H9 (cell line): ENCODE measurements around the gene TMEM219. TPM values are rescaled to one million over a fixed set of nuclear protein-coding genes. Genes with fewer than 3 reads are reported as not detected.

Experiments used
- DNase-seq: peaks from one replicate; pipeline ENCODE4 v3.0.0-alpha.2; 2017
- H2AFZ ChIP-seq: one replicate; pipeline ENCODE4 v1.6.1; 2013; ENCODE audit warnings: mild to moderate bottlenecking, low read length, control low read depth, moderate library complexity
- H2AK5ac ChIP-seq: 2 replicates; pipeline ENCODE4 v1.6.1; 2013; ENCODE audit warnings: low read length, control low read depth, mixed read lengths; ENCODE audit not compliant: insufficient read length
- H2BK120ac ChIP-seq: one replicate; pipeline ENCODE4 v1.6.1; 2013; ENCODE audit warnings: low read depth, mild to moderate bottlenecking, low read length, control low read depth, inconsistent platforms; ENCODE audit not compliant: poor library complexity, severe bottlenecking
- H2BK12ac ChIP-seq: 2 replicates; pipeline ENCODE4 v1.6.1; 2013; ENCODE audit warnings: low read length, control low read depth, mixed read lengths, low read depth; ENCODE audit not compliant: insufficient read length
- H2BK15ac ChIP-seq: 2 replicates; pipeline ENCODE4 v1.6.1; 2013; ENCODE audit warnings: low read depth, low read length, control low read depth
- H2BK20ac ChIP-seq: one replicate; pipeline ENCODE4 v1.6.1; 2013; ENCODE audit warnings: low read depth, mild to moderate bottlenecking, low read length, control low read depth, inconsistent platforms; ENCODE audit not compliant: poor library complexity, severe bottlenecking
- H2BK5ac ChIP-seq: 2 replicates; pipeline ENCODE4 v1.6.1; 2013; ENCODE audit warnings: low read length, control low read depth, mixed read lengths; ENCODE audit not compliant: insufficient read length
- H3K14ac ChIP-seq: 2 replicates; pipeline ENCODE4 v1.6.1; 2013; ENCODE audit warnings: low read length, control low read depth; ENCODE audit not compliant: insufficient read depth
- H3K18ac ChIP-seq: 2 replicates; pipeline ENCODE4 v1.6.1; 2013; ENCODE audit warnings: low read depth, mild to moderate bottlenecking, mixed read lengths, low read length, control low read depth; ENCODE audit not compliant: insufficient read length
- H3K23ac ChIP-seq: 2 replicates; pipeline ENCODE4 v1.6.1; 2013; ENCODE audit warnings: low read length, control low read depth, mixed read lengths, low read depth; ENCODE audit not compliant: insufficient read length
- H3K23me2 ChIP-seq: 2 replicates; pipeline ENCODE4 v1.6.1; 2013; ENCODE audit warnings: low read depth, mild to moderate bottlenecking, mixed read lengths, low read length, control low read depth; ENCODE audit not compliant: insufficient read length, poor library complexity, severe bottlenecking
- H3K27ac ChIP-seq: 2 replicates; pipeline ENCODE4 v1.5.1; 2013; ENCODE audit warnings: low read length, control low read depth, mixed read lengths, low read depth; ENCODE audit not compliant: insufficient read length
- H3K27me3 ChIP-seq: 2 replicates; pipeline ENCODE4 v1.6.1; 2013; ENCODE audit warnings: low read length, control low read depth, inconsistent platforms; ENCODE audit not compliant: insufficient read depth
- H3K4ac ChIP-seq: 2 replicates; pipeline ENCODE4 v1.6.1; 2013; ENCODE audit warnings: low read depth, mild to moderate bottlenecking, control low read depth, inconsistent platforms, low read length, moderate library complexity
- H3K4me1 ChIP-seq: 2 replicates; pipeline ENCODE4 v1.6.1; 2013; ENCODE audit warnings: low read length, control low read depth, inconsistent platforms; ENCODE audit not compliant: insufficient read depth
- H3K4me2 ChIP-seq: 2 replicates; pipeline ENCODE4 v1.6.1; 2013; ENCODE audit warnings: low read length, control low read depth, mixed read lengths; ENCODE audit not compliant: insufficient read length, insufficient read depth
- H3K56ac ChIP-seq: 2 replicates; pipeline ENCODE4 v1.6.1; 2013; ENCODE audit warnings: low read depth, mild to moderate bottlenecking, mixed read lengths, low read length, control low read depth; ENCODE audit not compliant: insufficient read length
- H3K79me1 ChIP-seq: 2 replicates; pipeline ENCODE4 v1.6.1; 2013; ENCODE audit warnings: low read depth, mild to moderate bottlenecking, moderate library complexity, low read length, control low read depth, inconsistent platforms; ENCODE audit not compliant: insufficient read depth, poor library complexity, severe bottlenecking
- H3K79me2 ChIP-seq: 2 replicates; pipeline ENCODE4 v1.6.1; 2013; ENCODE audit warnings: low read length, control low read depth, inconsistent platforms; ENCODE audit not compliant: insufficient read depth
- H3K9ac ChIP-seq: 2 replicates; pipeline ENCODE4 v1.6.1; 2013; ENCODE audit warnings: low read length, control low read depth, mixed read lengths; ENCODE audit not compliant: insufficient read length; ENCODE audit errors: extremely low read depth
- H3K9me3 ChIP-seq: one replicate; pipeline ENCODE4 v1.6.1; 2013; ENCODE audit warnings: low read depth, low read length, inconsistent platforms; ENCODE audit not compliant: control insufficient read depth
- H3T11ph ChIP-seq: one replicate; pipeline ENCODE4 v1.6.1; 2013; ENCODE audit warnings: mild to moderate bottlenecking, low read length, control low read depth, inconsistent platforms
- H4K20me1 ChIP-seq: one replicate; pipeline ENCODE4 v1.6.1; 2013; ENCODE audit not compliant: control insufficient read depth, insufficient read length, insufficient read depth
- H4K5ac ChIP-seq: 2 replicates; pipeline ENCODE4 v1.6.1; 2013; ENCODE audit warnings: low read depth, mild to moderate bottlenecking, mixed read lengths, low read length, control low read depth; ENCODE audit not compliant: insufficient read length
- H4K8ac ChIP-seq: replicated peaks from 2 replicates; pipeline ENCODE4 v1.6.1; 2013; ENCODE audit warnings: low read length, control low read depth, mixed read lengths, low read depth; ENCODE audit not compliant: insufficient read length
- H4K91ac ChIP-seq: 2 replicates; pipeline ENCODE4 v1.6.1; 2013; ENCODE audit warnings: low read depth, mild to moderate bottlenecking, moderate library complexity, mixed read lengths, low read length, control low read depth; ENCODE audit not compliant: insufficient read length
- H3K27ac Mint-ChIP-seq, 3 experiments: 2 replicates in 2 of 3; 3 replicates in 1 of 3; pipeline ENCODE4 v1.8.0; 2020 to 2021; ENCODE audit warnings: mixed read lengths in 3 of 3, mild to moderate bottlenecking in 1 of 3, moderate library complexity in 1 of 3
- H3K27me3 Mint-ChIP-seq: 2 replicates; pipeline ENCODE4 v1.8.0; 2021; ENCODE audit warnings: low read depth, mild to moderate bottlenecking, moderate library complexity, mixed read lengths
- H3K36me3 Mint-ChIP-seq, 3 experiments: 2 replicates in 2 of 3; 3 replicates in 1 of 3; pipeline ENCODE4 v1.8.0; 2020 to 2021; ENCODE audit warnings: low read depth in 3 of 3, mixed read lengths in 3 of 3; ENCODE audit not compliant: insufficient read depth in 1 of 3
- H3K4me1 Mint-ChIP-seq, 2 experiments: 2 replicates each; pipeline ENCODE4 v1.8.0; 2020; ENCODE audit warnings: mixed read lengths in 2 of 2
- H3K4me3 Mint-ChIP-seq, 2 experiments: 2 replicates in 1 of 2; 3 replicates in 1 of 2; pipeline ENCODE4 v1.8.0; 2020 to 2021; ENCODE audit warnings: mild to moderate bottlenecking in 2 of 2, mixed read lengths in 2 of 2, moderate library complexity in 1 of 2
- H3K9me3 Mint-ChIP-seq, 2 experiments: 2 replicates in 1 of 2; 3 replicates in 1 of 2; pipeline ENCODE4 v1.8.0; 2020; ENCODE audit warnings: mild to moderate bottlenecking in 2 of 2, mixed read lengths in 2 of 2, moderate library complexity in 1 of 2
- CTCF ChIP-seq: fragments of 200-600 bp; sonication (generic); conservative IDR thresholded peaks from 3 replicates; pipeline ENCODE4 v1.8.0; 2021; ENCODE audit warnings: antibody characterized with exemption, mild to moderate bottlenecking
- WGBS: extraction: QIAGEN DNeasy Blood & Tissue Kit; methylation state at CpG from one replicate; pipeline ENCODE4 v1.1.7; 2013; ENCODE audit warnings: missing lambda C conversion rate, low lambda C conversion rate, mixed read lengths; ENCODE audit not compliant: insufficient read length; ENCODE audit errors: extremely low coverage; 5-methylcytosine and 5-hydroxymethylcytosine counted together
- total RNA-seq: library from RNA; stranded (reverse); gene quantifications from 2 replicates; pipeline ENCODE4 v1.2.1, GENCODE V29; 2021

TMEM219 gene
- total RNA-seq, 1 experiment from 2014 or later: 89.1 TPM

GRCh38 chr16:29973384-29974246 lies 11.7 kb downstream of the TMEM219 start, which contains the start of gene TAOK2:
Gene TAOK2 (plus strand): TSS chr16:29973868. CDS start chr16:29977773, 3,905 bp downstream.
- Histone ChIP-seq H2BK12ac (no peak within 1 kb of the TSS), H2AFZ (no peak within 1 kb of the TSS), H2BK15ac (no peak within 1 kb of the TSS), H3K23me2 (peaks cover 14% of the 10 kb centered on the region), H3K27ac (no peak within 1 kb of the TSS), H3K9me3 (peaks cover 7% of the 10 kb centered on the region), H3K9ac (peak within 1 kb of the TSS; percentile 74), H3K4me2 (peak within 1 kb of the TSS; percentile 84), H2AK5ac (no peak within 1 kb of the TSS), H3K4ac (no peak within 1 kb of the TSS), H2BK20ac (no peak within 1 kb of the TSS), H4K8ac (no peak within 1 kb of the TSS), H3K27me3 (peaks cover 3% of the 10 kb centered on the region; the same call in 1 of the 2 replicates), H4K20me1 (no peaks in the 10 kb centered on the region), H3K79me1 (peaks cover 7% of the 10 kb centered on the region), H2BK120ac (no peak within 1 kb of the TSS), H3T11ph (no peak within 1 kb of the TSS), H3K18ac (peak within 1 kb of the TSS; percentile 75), H2BK5ac (no peak within 1 kb of the TSS), H3K14ac (no peak within 1 kb of the TSS; the same call in 1 of the 2 replicates), H4K5ac (no peak within 1 kb of the TSS), H3K23ac (no peak within 1 kb of the TSS), H3K4me1 (peaks cover 3% of the 10 kb centered on the region; the same call in 1 of the 2 replicates), H3K79me2 (peaks cover 5% of the 10 kb centered on the region; the same call in 1 of the 2 replicates), H4K91ac (no peak within 1 kb of the TSS), H3K56ac (no peak within 1 kb of the TSS)
- no peak for TF ChIP-seq CTCF
- peaks cover 14 to 16% of the 10 kb centered on the region in 2 experiments for H3K9me3 Mint-ChIP-seq
- H3K27ac Mint-ChIP-seq: peak within 1 kb of the TSS; percentile 86 to 96 (median 89); a peak in 5 of 7 replicates
- peaks cover 16% of the 10 kb centered on the region for H3K27me3 Mint-ChIP-seq
- peak within 1 kb of the TSS; percentile 95 to 96 for H3K4me3 Mint-ChIP-seq
- H3K4me1 Mint-ChIP-seq: peaks cover 29% of the 10 kb centered on the region in 2 experiments
- WGBS: no CpG with 5 or more reads among the region's 75 CpGs
- H3K36me3 Mint-ChIP-seq: peaks cover 36 to 47% (median 43%) of the 10 kb centered on the region in 3 experiments
- peak; percentile 100 for DNase-seq
